Bronchial epithelial cell (primary cell): ENCODE data around the gene ETNPPL. TPM values are rescaled to one million over a fixed set of nuclear protein-coding genes. Genes with fewer than 3 reads are reported as not detected.
A peak's percentile ranks its signal among the peaks of the same experiment; 100 is the strongest.

Experiments used
- DNase-seq: peaks from one replicate; pipeline ENCODE4 v3.0.0-alpha.2; 2010; ENCODE audit warnings: low read depth
- FAIRE-seq: peaks from 2 replicates; lab custom pipeline; 2011; peaks lifted over from hg19 to GRCh38; lab: Jason Lieb, UNC
- H3K27me3 ChIP-seq: 2 replicates; pipeline ENCODE4 v1.5.1; 2011; ENCODE audit warnings: low read length; ENCODE audit not compliant: control insufficient read depth, insufficient read depth
- H3K36me3 ChIP-seq: 2 replicates; pipeline ENCODE4 v1.5.1; 2011; ENCODE audit warnings: low read length; ENCODE audit not compliant: control insufficient read depth, insufficient read depth
- H3K4me3 ChIP-seq: 2 replicates; pipeline ENCODE4 v1.5.1; 2011; ENCODE audit warnings: mild to moderate bottlenecking, low read depth, low read length, control low read depth
- total RNA-seq: library from RNA; depleted of rRNA; stranded (reverse); fragments of >200 nt; gene quantifications from 2 replicates; pipeline ENCODE4 v1.2.1, GENCODE V29; 2014
- TF ChIP-seq, protein P1 (sequence below): IDR thresholded peaks from 2 replicates; pipeline ENCODE4 v1.5.1; 2011; ENCODE audit warnings: mild to moderate bottlenecking, moderate library complexity, low read length, control low read depth, inconsistent platforms; ENCODE audit not compliant: insufficient read depth, severe bottlenecking

Gene ETNPPL
- total RNA-seq, 1 donor from 2014 or later, result not detected

DNA sequence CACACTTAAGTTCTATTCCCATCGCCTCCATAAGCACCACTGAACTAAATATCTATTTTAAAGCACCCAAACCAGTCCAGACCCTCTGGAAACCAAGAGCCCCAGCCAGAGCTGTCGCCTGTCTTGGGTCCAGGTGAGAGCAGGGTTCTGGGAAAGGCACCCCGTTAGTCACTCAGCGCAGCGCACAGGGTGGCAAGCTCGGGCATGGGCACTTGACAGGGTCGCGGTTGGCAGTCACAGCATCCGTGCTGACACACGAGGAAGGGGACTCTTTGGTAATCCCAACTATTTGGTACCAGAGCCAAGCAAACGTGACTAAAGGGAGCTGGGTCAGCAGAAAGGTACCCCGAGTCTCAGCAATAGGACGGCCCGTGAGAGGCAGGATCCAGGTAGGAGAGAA lies 24.3 kb upstream of the ETNPPL start:
- no peaks in the 10 kb centered on the region for H3K36me3 ChIP-seq
- H3K27me3 ChIP-seq, result no peaks in the 10 kb centered on the region
- FAIRE-seq (no peak), DNase-seq (no peak)
- TF ChIP-seq, protein P1, sequence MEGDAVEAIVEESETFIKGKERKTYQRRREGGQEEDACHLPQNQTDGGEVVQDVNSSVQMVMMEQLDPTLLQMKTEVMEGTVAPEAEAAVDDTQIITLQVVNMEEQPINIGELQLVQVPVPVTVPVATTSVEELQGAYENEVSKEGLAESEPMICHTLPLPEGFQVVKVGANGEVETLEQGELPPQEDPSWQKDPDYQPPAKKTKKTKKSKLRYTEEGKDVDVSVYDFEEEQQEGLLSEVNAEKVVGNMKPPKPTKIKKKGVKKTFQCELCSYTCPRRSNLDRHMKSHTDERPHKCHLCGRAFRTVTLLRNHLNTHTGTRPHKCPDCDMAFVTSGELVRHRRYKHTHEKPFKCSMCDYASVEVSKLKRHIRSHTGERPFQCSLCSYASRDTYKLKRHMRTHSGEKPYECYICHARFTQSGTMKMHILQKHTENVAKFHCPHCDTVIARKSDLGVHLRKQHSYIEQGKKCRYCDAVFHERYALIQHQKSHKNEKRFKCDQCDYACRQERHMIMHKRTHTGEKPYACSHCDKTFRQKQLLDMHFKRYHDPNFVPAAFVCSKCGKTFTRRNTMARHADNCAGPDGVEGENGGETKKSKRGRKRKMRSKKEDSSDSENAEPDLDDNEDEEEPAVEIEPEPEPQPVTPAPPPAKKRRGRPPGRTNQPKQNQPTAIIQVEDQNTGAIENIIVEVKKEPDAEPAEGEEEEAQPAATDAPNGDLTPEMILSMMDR, result no peak
- no peak overlapping the region for H3K4me3 ChIP-seq

DNA sequence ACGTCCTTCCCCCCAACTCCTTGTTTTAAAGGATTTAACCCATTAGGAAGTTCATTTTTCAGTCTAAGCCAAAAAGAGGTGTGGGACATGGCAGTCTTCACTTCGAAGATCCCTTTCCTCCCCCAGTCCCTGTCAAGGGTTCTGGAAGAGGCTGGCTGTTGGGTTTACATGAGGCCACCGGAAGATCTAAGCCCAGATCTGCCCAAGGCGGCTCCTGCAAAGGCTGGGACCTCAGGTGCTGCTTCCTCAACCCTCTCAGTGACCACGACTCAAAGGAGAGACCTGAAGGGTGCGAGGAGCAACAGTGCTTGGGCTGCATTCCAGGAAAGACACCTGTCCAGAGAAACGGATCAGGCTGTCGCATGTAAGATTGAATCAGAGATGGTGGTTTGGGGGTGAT lies 23.5 kb upstream of the ETNPPL start:
- H3K36me3 ChIP-seq, result no peaks in the 10 kb centered on the region
- no peak overlapping the region for H3K4me3 ChIP-seq
- TF ChIP-seq, protein P1, result no peak
- H3K27me3 ChIP-seq, result no peaks in the 10 kb centered on the region
- DNase-seq (no peak), FAIRE-seq (peak; percentile 73)

DNA sequence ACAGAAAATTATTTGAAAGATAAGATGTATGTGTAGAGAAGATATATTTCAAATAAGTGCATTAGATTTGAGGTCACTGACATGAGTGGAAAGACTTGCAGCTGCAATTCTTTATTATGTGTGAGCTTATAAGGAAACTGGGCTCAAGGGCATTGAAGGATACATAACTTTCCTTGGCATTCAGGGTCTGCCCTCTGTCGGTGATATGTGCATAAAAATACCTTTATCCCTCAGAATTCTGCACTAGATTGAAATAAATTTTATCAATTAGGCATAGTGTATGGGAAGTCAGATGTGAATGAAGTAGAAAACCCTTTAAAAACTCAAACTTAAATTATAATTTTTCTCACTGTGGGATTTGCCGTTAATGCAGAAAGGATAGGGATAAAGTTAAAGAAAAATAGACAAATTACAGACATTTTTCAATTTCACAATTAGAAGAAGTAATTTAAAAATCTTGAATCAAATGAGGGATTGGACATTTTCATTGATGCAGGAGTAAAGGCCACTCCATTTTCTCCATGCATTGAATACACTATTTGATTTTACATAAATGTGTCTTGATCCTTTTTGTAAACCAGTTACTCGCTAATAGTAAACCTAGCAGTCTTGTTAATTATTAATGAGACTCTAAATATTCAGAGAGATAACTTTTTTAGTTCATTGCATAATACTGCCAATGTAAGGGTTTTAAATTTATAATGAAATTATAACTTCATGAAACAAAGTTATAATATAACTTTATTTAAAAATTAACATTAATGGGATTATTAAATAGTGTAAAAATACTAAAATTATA lies 21.0 kb upstream of the ETNPPL start:
- H3K4me3 ChIP-seq, result no peak overlapping the region
- H3K27me3 ChIP-seq, result no peaks in the 10 kb centered on the region
- H3K36me3 ChIP-seq, result no peaks in the 10 kb centered on the region
- FAIRE-seq (no peak), DNase-seq (peak; percentile 10)
- TF ChIP-seq, protein P1, result no peak

DNA sequence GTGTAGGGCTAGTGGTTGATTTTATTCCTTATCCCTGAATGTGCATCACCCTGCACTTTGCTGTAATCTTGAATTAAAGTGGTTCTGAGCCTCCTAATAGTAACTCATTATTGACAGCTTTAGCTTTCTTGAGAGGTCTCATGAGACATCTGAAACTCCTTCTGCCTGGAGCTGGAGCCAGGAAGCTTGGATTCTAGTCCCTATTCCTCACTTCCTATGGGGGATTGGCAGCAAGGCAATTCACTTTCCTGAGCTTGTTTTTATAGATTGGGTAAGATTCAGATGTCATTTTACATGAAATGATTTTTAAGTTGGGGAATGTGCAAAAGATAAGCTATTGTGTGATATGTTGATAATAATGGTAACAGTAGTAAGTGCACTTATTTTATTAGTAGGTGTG lies 17.1 kb upstream of the ETNPPL start:
- no peaks in the 10 kb centered on the region for H3K27me3 ChIP-seq
- H3K36me3 ChIP-seq, result no peaks in the 10 kb centered on the region
- no peak for FAIRE-seq
- DNase-seq, result no peak
- TF ChIP-seq, protein P1, result no peak
- H3K4me3 ChIP-seq, result no peak overlapping the region

DNA sequence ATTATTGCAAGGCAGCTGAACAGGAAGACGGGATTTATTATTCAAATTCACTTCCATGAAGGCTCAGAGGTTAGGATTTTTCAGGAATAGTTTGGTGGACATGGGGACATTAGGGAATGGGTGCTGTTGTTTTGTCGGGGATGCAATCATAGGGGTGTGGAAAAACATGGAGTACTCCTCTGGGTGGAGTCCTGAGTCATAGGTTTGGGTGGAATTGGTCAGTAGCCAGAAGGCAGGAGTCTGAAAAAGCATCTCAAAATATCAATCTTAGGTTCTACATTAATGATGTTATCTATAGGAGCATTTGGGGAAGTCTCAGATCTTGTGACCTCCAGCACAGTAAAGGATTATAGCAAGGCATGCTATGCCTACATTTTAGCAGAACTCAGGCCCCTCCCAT lies 14.5 kb upstream of the ETNPPL start:
- no peak overlapping the region for H3K4me3 ChIP-seq
- H3K27me3 ChIP-seq, result no peaks in the 10 kb centered on the region
- TF ChIP-seq, protein P1, result no peak
- DNase-seq (peak; percentile 25), FAIRE-seq (no peak)
- no peaks in the 10 kb centered on the region for H3K36me3 ChIP-seq
